ENCODE data around the gene ARHGAP28. TPM values are rescaled to one million over a fixed set of nuclear protein-coding genes. Genes with fewer than 3 reads are reported as not detected.

Gene ARHGAP28
- total RNA-seq, 1 donor from 2014 or later = 104 TPM

DNA sequence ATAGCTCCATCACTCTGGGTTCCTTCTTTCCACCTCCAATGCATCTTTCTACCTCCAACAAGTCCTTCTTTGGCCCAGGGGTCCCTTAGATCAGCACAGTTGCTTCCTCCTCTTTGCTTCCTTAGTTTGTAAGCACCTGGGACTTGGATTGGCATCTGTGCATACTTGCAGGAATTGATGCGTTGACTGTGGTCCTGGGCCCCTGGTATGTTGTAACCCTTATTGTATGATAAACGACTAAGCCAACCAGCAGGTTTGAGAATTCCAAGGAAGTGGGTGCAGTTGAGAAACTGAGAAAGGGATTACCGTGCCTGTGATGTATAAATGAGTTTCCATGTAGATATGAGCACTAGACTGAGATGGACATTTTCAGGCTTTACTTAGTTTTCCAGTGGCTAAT, 55.9 kb downstream of the ARHGAP28 start:
- peaks cover 12% of the 10 kb centered on the region for H3K9me3 Mint-ChIP-seq
- TF ChIP-seq CTCF (conservative IDR thresholded peaks at IDR 0.05) = no peak
- H3K36me3 Mint-ChIP-seq = peaks cover 20% of the 10 kb centered on the region
- H3K4me3 Mint-ChIP-seq = no peak overlapping the region
- H3K4me1 Mint-ChIP-seq (ENCODE audit: unreplicated experiment) = peaks cover 32% of the 10 kb centered on the region
- H3K27ac Mint-ChIP-seq = no peak overlapping the region
- no peaks in the 10 kb centered on the region for H3K27me3 Mint-ChIP-seq
- DNase-seq (ENCODE audit: extremely low spot score, unreplicated experiment) = no peak

GRCh38 chr18:6792391-6792790, 62.9 kb downstream of the ARHGAP28 start:
- Mint-ChIP-seq H3K27ac (no peak overlapping the region), H3K36me3 (peaks cover 29% of the 10 kb centered on the region)
- TF ChIP-seq CTCF (conservative IDR thresholded peaks at IDR 0.05) = no peak

GRCh38 chr18:6793455-6793854, 63.9 kb downstream of the ARHGAP28 start:
- no peak overlapping the region for H3K4me3 Mint-ChIP-seq
- no peak for DNase-seq (ENCODE audit: extremely low spot score, unreplicated experiment)
- H3K27me3 Mint-ChIP-seq = no peaks in the 10 kb centered on the region
- TF ChIP-seq CTCF (conservative IDR thresholded peaks at IDR 0.05) = no peak
- peaks cover 3% of the 10 kb centered on the region for H3K9me3 Mint-ChIP-seq
- H3K27ac Mint-ChIP-seq = no peak overlapping the region
- H3K4me1 Mint-ChIP-seq (ENCODE audit: unreplicated experiment) = peaks cover 16% of the 10 kb centered on the region
- H3K36me3 Mint-ChIP-seq = peaks cover 25% of the 10 kb centered on the region

More at GRCh38 chr18:6792391-6792790, 62.9 kb downstream of the ARHGAP28 start:
- no peak for DNase-seq (ENCODE audit: extremely low spot score, unreplicated experiment)
- Mint-ChIP-seq H3K9me3 (peaks cover 8% of the 10 kb centered on the region), H3K4me1 (ENCODE audit: unreplicated experiment) (peaks cover 16% of the 10 kb centered on the region), H3K27me3 (no peaks in the 10 kb centered on the region), H3K4me3 (no peak overlapping the region)

GRCh38 chr18:6793986-6794385, 64.5 kb downstream of the ARHGAP28 start:
- no peak for DNase-seq (ENCODE audit: extremely low spot score, unreplicated experiment)
- TF ChIP-seq CTCF (conservative IDR thresholded peaks at IDR 0.05) = no peak
- peaks cover under 1% of the 10 kb centered on the region for H3K9me3 Mint-ChIP-seq
- H3K4me1 Mint-ChIP-seq (ENCODE audit: unreplicated experiment) = peaks cover 16% of the 10 kb centered on the region
- peaks cover 27% of the 10 kb centered on the region for H3K36me3 Mint-ChIP-seq
- no peak overlapping the region for H3K27ac Mint-ChIP-seq
- H3K4me3 Mint-ChIP-seq = no peak overlapping the region
- no peaks in the 10 kb centered on the region for H3K27me3 Mint-ChIP-seq

GRCh38 chr18:6795307-6795706, 65.8 kb downstream of the ARHGAP28 start:
- Mint-ChIP-seq H3K27me3 (no peaks in the 10 kb centered on the region), H3K27ac (no peak overlapping the region), H3K4me1 (ENCODE audit: unreplicated experiment) (peaks cover 16% of the 10 kb centered on the region), H3K9me3 (peaks cover 6% of the 10 kb centered on the region), H3K36me3 (peaks cover 34% of the 10 kb centered on the region), H3K4me3 (no peak overlapping the region)
- DNase-seq (ENCODE audit: extremely low spot score, unreplicated experiment) = no peak
- TF ChIP-seq CTCF (conservative IDR thresholded peaks at IDR 0.05) = no peak

GRCh38 chr18:6796511-6796910, 67.0 kb downstream of the ARHGAP28 start:
- peaks cover 42% of the 10 kb centered on the region for H3K36me3 Mint-ChIP-seq
- peaks cover 16% of the 10 kb centered on the region for H3K4me1 Mint-ChIP-seq (ENCODE audit: unreplicated experiment)
- no peak for DNase-seq (ENCODE audit: extremely low spot score, unreplicated experiment)
- H3K9me3 Mint-ChIP-seq = peaks cover 7% of the 10 kb centered on the region
- no peak for TF ChIP-seq CTCF (conservative IDR thresholded peaks at IDR 0.05)
- H3K4me3 Mint-ChIP-seq = no peak overlapping the region
- H3K27ac Mint-ChIP-seq = no peak overlapping the region
- H3K27me3 Mint-ChIP-seq = no peaks in the 10 kb centered on the region
